Measurements from ENCODE around the gene RPS15.

The RPS15 gene

GRCh38 chr19:1489463-1490310 lies 51.5 kb downstream of the RPS15 start:
- no peak for DNase-seq

All from NCI-H524 treated with DMSO at 0.1 percent for 48 hours (cell line).